ENCODE measurements around the gene CDK1.
A peak's percentile ranks its signal among the peaks of the same experiment; 100 is the strongest.

The CDK1 gene

DNA sequence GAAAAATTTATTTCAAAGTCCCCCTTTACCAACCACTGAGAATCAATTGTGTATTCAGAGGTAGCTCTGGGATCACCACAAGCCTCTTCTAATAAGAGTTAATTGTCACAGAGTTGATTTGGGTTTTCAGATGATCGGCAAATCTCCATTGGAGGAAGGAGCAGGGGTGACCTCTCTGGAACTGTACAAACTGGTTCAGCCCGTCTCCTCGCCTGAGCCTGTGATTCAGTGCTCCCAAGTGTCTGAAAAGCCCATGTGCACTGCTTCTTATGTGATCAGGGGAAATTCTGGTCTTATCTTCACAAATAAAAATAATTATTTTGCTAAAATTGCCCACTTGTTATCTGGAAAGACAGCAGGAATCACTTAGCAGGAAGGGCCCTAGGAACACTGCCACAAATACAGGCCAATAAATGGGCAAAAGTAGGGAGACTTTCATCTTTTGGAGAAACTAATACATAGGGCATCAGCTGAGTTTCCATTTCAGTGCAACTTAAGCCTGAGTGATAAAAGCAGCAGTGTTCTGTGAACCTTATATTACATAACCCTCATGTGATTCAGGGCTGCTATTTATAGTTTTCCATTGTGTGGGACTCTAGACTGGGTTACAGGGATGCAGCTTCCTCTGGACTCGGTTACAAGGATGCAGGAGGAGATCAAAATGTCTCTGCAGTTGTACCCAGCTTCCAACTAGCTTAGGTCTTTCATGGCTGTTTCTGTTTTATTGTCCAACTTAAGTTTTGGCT is 32.3 kb downstream of the CDK1 start:
- Histone ChIP-seq H3K4me3 (no peak overlapping the region), H3K9me3 (ENCODE audit: low read depth, low read length) (no peaks in the 10 kb centered on the region), H3K27ac (no peak overlapping the region), H3K9ac (ENCODE audit: insufficient read length) (no peak overlapping the region), H3K36me3 (ENCODE audit: insufficient read depth, low read length) (no peaks in the 10 kb centered on the region)
- TF ChIP-seq POLR2AphosphoS5 (IDR thresholded peaks at IDR 0.05; ENCODE audit: borderline replicate concordance, low read depth, low read length) = no peak
- no peak for TF ChIP-seq FOXP2 (optimal IDR thresholded peaks at IDR 0.05; ENCODE audit: control extremely low read depth, extremely low read length, insufficient read depth)
- TF ChIP-seq EZH2 (IDR thresholded peaks at IDR 0.05) = no peak
- no peak for DNase-seq (ENCODE audit: low read depth, low spot score)

DNA sequence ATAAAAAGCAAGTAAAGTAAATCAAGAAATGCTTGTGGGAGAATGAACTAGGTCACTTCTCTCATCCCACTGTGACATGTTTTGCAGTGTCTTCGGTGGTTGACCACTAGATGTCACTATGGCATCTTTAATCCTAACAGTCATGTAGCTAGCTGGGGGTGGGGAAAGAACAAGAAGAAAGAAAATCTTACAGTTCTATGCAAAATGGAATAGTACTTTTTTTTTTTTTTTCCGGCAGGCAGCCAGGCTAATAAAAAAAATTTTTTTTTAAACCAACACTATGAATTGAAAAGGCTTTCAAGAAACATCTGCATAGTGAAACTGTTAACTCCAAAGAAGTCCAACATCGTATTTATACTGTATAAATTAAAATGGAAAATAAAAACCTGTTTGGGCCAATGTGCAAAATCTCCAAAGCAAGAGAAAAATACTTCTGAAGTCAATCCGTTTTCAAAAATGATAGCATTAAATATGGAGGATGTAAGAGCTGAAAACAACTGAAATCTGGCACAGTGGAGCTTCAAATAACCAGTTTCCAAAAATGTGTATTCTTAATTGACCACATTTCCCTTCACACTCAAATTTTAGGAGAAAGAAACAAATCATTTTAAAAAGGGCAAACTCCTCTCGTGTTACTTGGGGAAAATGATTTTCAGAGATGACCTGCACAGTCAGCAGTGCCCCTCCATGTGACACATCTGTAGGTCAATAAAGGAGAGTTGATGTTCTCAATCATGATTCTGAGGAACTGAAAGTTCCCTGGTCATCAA is 38.5 kb downstream of the CDK1 start:
- Histone ChIP-seq H3K9me3 (ENCODE audit: low read depth, low read length) (no peaks in the 10 kb centered on the region), H3K4me3 (peak overlapping the region; percentile 59), H3K36me3 (ENCODE audit: insufficient read depth, low read length) (no peaks in the 10 kb centered on the region), H3K27ac (peak overlapping the region; percentile 64; the same call in 1 of the 2 replicates), H3K9ac (ENCODE audit: insufficient read length) (no peak overlapping the region)
- no peak for TF ChIP-seq POLR2AphosphoS5 (IDR thresholded peaks at IDR 0.05; ENCODE audit: borderline replicate concordance, low read depth, low read length)
- TF ChIP-seq EZH2 (IDR thresholded peaks at IDR 0.05) = no peak
- TF ChIP-seq FOXP2 (optimal IDR thresholded peaks at IDR 0.05; ENCODE audit: control extremely low read depth, extremely low read length, insufficient read depth) = no peak
- DNase-seq (ENCODE audit: low read depth, low spot score) = peak; percentile 80

DNA sequence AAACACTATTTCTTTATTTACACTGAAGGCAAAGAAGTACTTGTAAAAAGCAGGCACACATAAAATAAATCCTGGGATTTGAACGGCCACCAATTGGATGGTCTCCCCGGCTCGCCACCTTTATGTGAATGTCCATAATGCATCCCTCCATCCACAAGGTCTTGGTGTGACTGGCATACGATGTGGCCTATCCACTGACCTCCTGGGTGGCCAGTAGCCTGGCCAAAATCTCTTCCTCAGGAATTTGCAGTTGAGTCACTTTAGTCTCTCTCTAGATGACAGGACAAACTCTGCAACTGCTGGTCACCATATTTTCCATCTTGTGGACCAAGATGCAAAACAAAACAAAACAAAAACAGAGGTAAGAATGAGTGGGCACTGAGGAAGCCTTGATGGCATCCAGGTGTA is 39.1 kb downstream of the CDK1 start:
- DNase-seq (ENCODE audit: low read depth, low spot score) = no peak
- Histone ChIP-seq H3K36me3 (ENCODE audit: insufficient read depth, low read length) (no peaks in the 10 kb centered on the region), H3K9me3 (ENCODE audit: low read depth, low read length) (no peaks in the 10 kb centered on the region), H3K9ac (ENCODE audit: insufficient read length) (no peak overlapping the region), H3K4me3 (no peak overlapping the region; the same call in 1 of the 2 replicates), H3K27ac (peak overlapping the region; percentile 64; the same call in 1 of the 2 replicates)
- TF ChIP-seq EZH2 (IDR thresholded peaks at IDR 0.05) = no peak
- TF ChIP-seq POLR2AphosphoS5 (IDR thresholded peaks at IDR 0.05; ENCODE audit: borderline replicate concordance, low read depth, low read length) = no peak
- TF ChIP-seq FOXP2 (optimal IDR thresholded peaks at IDR 0.05; ENCODE audit: control extremely low read depth, extremely low read length, insufficient read depth) = no peak

DNA sequence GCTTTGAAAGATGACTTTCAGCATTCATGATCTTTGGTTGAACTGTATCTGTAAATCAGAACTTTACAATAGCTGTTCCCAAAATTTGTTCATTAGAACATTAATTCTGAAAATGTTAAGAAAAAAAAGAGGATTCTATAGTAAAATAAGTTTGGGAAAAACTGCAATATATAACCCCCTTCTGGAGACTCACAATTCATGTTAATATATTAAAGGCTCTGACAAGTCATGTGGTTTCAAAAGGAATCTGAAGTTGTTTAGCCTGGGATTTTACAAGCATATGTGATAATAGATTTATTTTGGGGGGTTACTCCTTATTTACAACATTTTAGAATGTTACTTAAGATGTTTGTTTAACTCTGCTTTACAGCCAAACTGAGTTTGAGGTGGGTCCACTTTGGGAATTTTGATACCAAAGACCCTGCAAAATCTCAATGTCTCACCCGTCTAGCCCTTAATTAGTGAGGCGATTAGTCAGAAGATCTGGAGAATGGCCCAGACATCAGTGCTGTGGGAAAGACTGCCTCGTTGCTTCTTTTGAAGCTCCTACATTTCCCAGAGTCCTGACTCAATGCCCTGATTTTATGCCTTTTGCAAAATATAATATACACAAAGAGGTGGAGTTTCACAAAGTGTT is 40.0 kb downstream of the CDK1 start:
- no peak overlapping the region for H3K4me3 ChIP-seq
- H3K27ac ChIP-seq = no peak overlapping the region
- H3K9ac ChIP-seq (ENCODE audit: insufficient read length) = no peak overlapping the region
- H3K9me3 ChIP-seq (ENCODE audit: low read depth, low read length) = no peaks in the 10 kb centered on the region
- no peaks in the 10 kb centered on the region for H3K36me3 ChIP-seq (ENCODE audit: insufficient read depth, low read length)
- TF ChIP-seq EZH2 (IDR thresholded peaks at IDR 0.05) (no peak), POLR2AphosphoS5 (IDR thresholded peaks at IDR 0.05; ENCODE audit: borderline replicate concordance, low read depth, low read length) (no peak), FOXP2 (optimal IDR thresholded peaks at IDR 0.05; ENCODE audit: control extremely low read depth, extremely low read length, insufficient read depth) (no peak)
- no peak for DNase-seq (ENCODE audit: low read depth, low spot score)

GRCh38 chr10:60819271-60819670 is 41.0 kb downstream of the CDK1 start:
- TF ChIP-seq POLR2AphosphoS5 (IDR thresholded peaks at IDR 0.05; ENCODE audit: borderline replicate concordance, low read depth, low read length) (no peak), FOXP2 (optimal IDR thresholded peaks at IDR 0.05; ENCODE audit: control extremely low read depth, extremely low read length, insufficient read depth) (no peak), EZH2 (IDR thresholded peaks at IDR 0.05) (no peak)
- Histone ChIP-seq H3K4me3 (no peak overlapping the region), H3K9ac (ENCODE audit: insufficient read length) (no peak overlapping the region), H3K27ac (no peak overlapping the region), H3K36me3 (ENCODE audit: insufficient read depth, low read length) (no peaks in the 10 kb centered on the region), H3K9me3 (ENCODE audit: low read depth, low read length) (no peaks in the 10 kb centered on the region)
- no peak for DNase-seq (ENCODE audit: low read depth, low spot score)

GRCh38 chr10:60820093-60820754 is 41.9 kb downstream of the CDK1 start:
- Histone ChIP-seq H3K9me3 (ENCODE audit: low read depth, low read length) (no peaks in the 10 kb centered on the region), H3K36me3 (ENCODE audit: insufficient read depth, low read length) (no peaks in the 10 kb centered on the region), H3K9ac (ENCODE audit: insufficient read length) (no peak overlapping the region), H3K27ac (no peak overlapping the region), H3K4me3 (no peak overlapping the region)
- no peak for DNase-seq (ENCODE audit: low read depth, low spot score)
- no peak for TF ChIP-seq FOXP2 (optimal IDR thresholded peaks at IDR 0.05; ENCODE audit: control extremely low read depth, extremely low read length, insufficient read depth)
- TF ChIP-seq EZH2 (IDR thresholded peaks at IDR 0.05) = no peak
- no peak for TF ChIP-seq POLR2AphosphoS5 (IDR thresholded peaks at IDR 0.05; ENCODE audit: borderline replicate concordance, low read depth, low read length)

GRCh38 chr10:60821656-60822055 is 43.4 kb downstream of the CDK1 start:
- Histone ChIP-seq H3K9ac (ENCODE audit: insufficient read length) (no peak overlapping the region), H3K27ac (no peak overlapping the region)

DNA sequence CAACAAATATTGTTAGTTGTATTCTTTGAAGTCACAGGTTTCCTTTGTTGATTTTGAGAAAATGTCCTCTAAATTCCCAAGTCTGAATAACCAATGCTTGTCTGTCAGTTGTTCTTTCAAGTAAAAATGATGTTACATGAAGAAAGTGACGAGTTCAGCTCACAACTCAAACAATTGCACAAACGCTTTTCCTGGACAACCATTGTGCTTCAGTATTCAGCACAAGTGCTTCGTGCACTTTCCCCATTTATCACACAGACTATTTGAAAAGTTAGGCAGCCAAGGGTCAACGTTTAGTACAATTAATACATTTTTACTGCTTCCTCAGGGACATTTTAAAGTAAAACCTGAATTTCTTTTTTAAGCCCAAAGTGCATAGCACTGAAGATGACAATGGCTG is 44.5 kb downstream of the CDK1 start:
- Histone ChIP-seq H3K4me3 (no peak overlapping the region), H3K9ac (ENCODE audit: insufficient read length) (no peak overlapping the region)

More at GRCh38 chr10:60821656-60822055, 43.4 kb downstream of the CDK1 start:
- H3K4me3 ChIP-seq = no peak overlapping the region
- TF ChIP-seq EZH2 (IDR thresholded peaks at IDR 0.05) (no peak), POLR2AphosphoS5 (IDR thresholded peaks at IDR 0.05; ENCODE audit: borderline replicate concordance, low read depth, low read length) (no peak)
- DNase-seq (ENCODE audit: low read depth, low spot score) = no peak
- H3K9me3 ChIP-seq (ENCODE audit: low read depth, low read length) = no peaks in the 10 kb centered on the region
- H3K36me3 ChIP-seq (ENCODE audit: insufficient read depth, low read length) = no peaks in the 10 kb centered on the region

More for the DNA sequence above, 44.5 kb downstream of the CDK1 start:
- Histone ChIP-seq H3K27ac (no peak overlapping the region; the same call in 1 of the 2 replicates), H3K9me3 (ENCODE audit: low read depth, low read length) (no peaks in the 10 kb centered on the region), H3K36me3 (ENCODE audit: insufficient read depth, low read length) (no peaks in the 10 kb centered on the region)
- TF ChIP-seq POLR2AphosphoS5 (IDR thresholded peaks at IDR 0.05; ENCODE audit: borderline replicate concordance, low read depth, low read length) = no peak
- no peak for TF ChIP-seq EZH2 (IDR thresholded peaks at IDR 0.05)
- TF ChIP-seq FOXP2 (optimal IDR thresholded peaks at IDR 0.05; ENCODE audit: control extremely low read depth, extremely low read length, insufficient read depth) = no peak
- DNase-seq (ENCODE audit: low read depth, low spot score) = no peak

Data from SK-N-MC (cell line).